Gastrocnemius medialis (tissue), 4 donors: ENCODE measurements around the gene UCP3. TPM values are rescaled to one million over a fixed set of nuclear protein-coding genes. Genes with fewer than 3 reads are reported as not detected.

Experiments used
- ATAC-seq, 2 donors: fragments of 150-250 bp; one replicate each; pipeline ENCODE4 v1.9.1; 2016
- DNase-seq, 2 donors: peaks; one replicate each; pipeline ENCODE4 v3.0.0-alpha.2; 2019
- H3K27ac ChIP-seq, 4 donors: fragments of 200-600 bp; sonication (generic); 1 replicate in 1 of 4; 2 replicates in 3 of 4; pipeline ENCODE4 v1.5.1; 2016 to 2018; ENCODE audit warnings: mild to moderate bottlenecking in 2 of 4, moderate library complexity in 1 of 4
- H3K27me3 ChIP-seq, 3 donors: fragments of 200-600 bp; sonication (generic) in 2 of 3; 1 replicate in 1 of 3; 2 replicates in 2 of 3; pipeline versions ENCODE4 v1.5.1 to v1.6.0; 2016 to 2019; ENCODE audit warnings: mild to moderate bottlenecking in 1 of 3, moderate library complexity in 1 of 3
- H3K36me3 ChIP-seq, 2 donors: fragments of 200-600 bp; sonication (generic) in 1 of 2; one replicate each; pipeline ENCODE4 v1.5.1; 2017 to 2018
- H3K4me1 ChIP-seq, 2 donors: fragments of 200-600 bp; sonication (generic) in 1 of 2; one replicate each; pipeline ENCODE4 v1.5.1; 2016 to 2017; ENCODE audit warnings: mild to moderate bottlenecking in 2 of 2
- H3K4me3 ChIP-seq, 4 donors: fragments of 200-600 bp; sonication (generic) in 3 of 4; 1 replicate in 1 of 4; 2 replicates in 3 of 4; pipeline ENCODE4 v1.5.1; 2016 to 2019; ENCODE audit warnings: mild to moderate bottlenecking in 2 of 4
- H3K9me3 ChIP-seq, 3 donors: fragments of 200-600 bp; sonication (generic) in 2 of 3; 1 replicate in 1 of 3; 2 replicates in 2 of 3; pipeline ENCODE4 v1.5.1; 2016 to 2019
- POLR2A ChIP-seq, 2 donors: fragments of 450-650 bp; IDR thresholded peaks; one replicate each; pipeline ENCODE4 v1.6.1; 2017; ENCODE audit warnings: antibody characterized with exemption in 2 of 2, mild to moderate bottlenecking in 2 of 2, moderate library complexity in 2 of 2
- in situ Hi-C, 4 donors: fragments of 200-750 bp; cut with MboI; loops; one replicate each; pipeline versions ENCODE4 v1.15.0 to v1.8.0; 2017; ENCODE audit warnings: low sequenced_read_pairs in 4 of 4
- intact Hi-C: fragments of 100-400 bp; cut with DNase I; formaldehyde crosslinking; loops from one replicate; pipeline ENCODE4 v1.15.1; 2023; ENCODE audit warnings: low total_unique reads
- total RNA-seq, 4 donors: library from RNA; depleted of rRNA; stranded (reverse); fragments of >200 nt; gene quantifications; one replicate each; pipeline versions ENCODE4 v1.1.0 to v1.2.3, GENCODE V29; 2016
- TF ChIP-seq, protein P1 (sequence below), 5 experiments: fragments of 450-650 bp in 3 of 5; fragments of 200-600 bp in 2 of 5; sonication (generic) in 2 of 5; IDR thresholded peaks in 4 of 5; conservative IDR thresholded peaks in 1 of 5; 1 replicate in 4 of 5; 2 replicates in 1 of 5; pipeline ENCODE4 v1.5.1; 2016 to 2019; ENCODE audit warnings: antibody characterized with exemption in 5 of 5, mild to moderate bottlenecking in 3 of 5, moderate library complexity in 3 of 5

The UCP3 gene
- total RNA-seq, 4 donors from 2014 or later = 489 to 938 (median 679) TPM

DNA sequence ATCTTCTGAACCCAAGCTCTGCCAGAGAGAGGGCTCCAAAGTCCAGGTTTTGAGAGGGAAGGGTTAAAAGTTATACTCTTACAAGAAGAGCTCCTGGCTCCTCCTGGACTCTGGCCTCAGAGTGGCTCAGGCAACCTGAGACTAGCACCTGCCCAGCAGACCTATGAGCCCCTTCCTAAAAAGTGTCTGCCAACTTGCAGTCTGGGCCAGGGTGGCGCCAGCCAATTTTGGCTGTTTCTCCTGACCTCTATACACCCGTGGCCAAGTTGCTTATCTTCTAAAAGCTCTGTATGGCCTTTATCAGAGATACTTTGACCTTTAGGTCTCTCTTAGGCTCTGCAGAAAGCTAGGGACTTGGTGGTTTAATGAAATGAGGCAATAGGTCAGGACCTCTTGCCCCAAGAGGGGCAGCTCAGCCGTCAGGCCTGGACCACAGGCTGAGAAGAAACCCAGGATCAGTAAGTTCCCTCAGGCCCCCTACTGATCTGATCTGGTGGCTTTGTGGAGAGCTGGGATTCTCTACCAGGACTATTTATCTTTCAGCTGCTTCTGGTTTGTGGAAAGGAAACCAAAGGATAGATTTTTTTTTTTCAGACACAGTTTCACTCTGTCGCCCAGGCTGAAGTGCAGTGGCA, 10.3 kb upstream of the UCP3 start:
- in situ Hi-C loops = no loop called here
- H3K36me3 ChIP-seq = no peaks in the 10 kb centered on the region
- peak overlapping the region in 1 of 4 donors; percentile 10 for H3K4me3 ChIP-seq
- H3K27me3 ChIP-seq = no peaks in the 10 kb centered on the region
- TF ChIP-seq, protein P1, sequence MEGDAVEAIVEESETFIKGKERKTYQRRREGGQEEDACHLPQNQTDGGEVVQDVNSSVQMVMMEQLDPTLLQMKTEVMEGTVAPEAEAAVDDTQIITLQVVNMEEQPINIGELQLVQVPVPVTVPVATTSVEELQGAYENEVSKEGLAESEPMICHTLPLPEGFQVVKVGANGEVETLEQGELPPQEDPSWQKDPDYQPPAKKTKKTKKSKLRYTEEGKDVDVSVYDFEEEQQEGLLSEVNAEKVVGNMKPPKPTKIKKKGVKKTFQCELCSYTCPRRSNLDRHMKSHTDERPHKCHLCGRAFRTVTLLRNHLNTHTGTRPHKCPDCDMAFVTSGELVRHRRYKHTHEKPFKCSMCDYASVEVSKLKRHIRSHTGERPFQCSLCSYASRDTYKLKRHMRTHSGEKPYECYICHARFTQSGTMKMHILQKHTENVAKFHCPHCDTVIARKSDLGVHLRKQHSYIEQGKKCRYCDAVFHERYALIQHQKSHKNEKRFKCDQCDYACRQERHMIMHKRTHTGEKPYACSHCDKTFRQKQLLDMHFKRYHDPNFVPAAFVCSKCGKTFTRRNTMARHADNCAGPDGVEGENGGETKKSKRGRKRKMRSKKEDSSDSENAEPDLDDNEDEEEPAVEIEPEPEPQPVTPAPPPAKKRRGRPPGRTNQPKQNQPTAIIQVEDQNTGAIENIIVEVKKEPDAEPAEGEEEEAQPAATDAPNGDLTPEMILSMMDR (IDR thresholded peaks at IDR 0.05 in 4 of 5, conservative IDR thresholded peaks at IDR 0.05 in 1 of 5) = no peak
- TF ChIP-seq POLR2A (IDR thresholded peaks at IDR 0.05) = no peak
- peak overlapping the region; percentile 88 to 99 (median 92) for H3K27ac ChIP-seq
- peak in 1 of 2 donors; percentile 77 for DNase-seq
- no peaks in the 10 kb centered on the region for H3K9me3 ChIP-seq
- H3K4me1 ChIP-seq = peaks cover 37 to 38% of the 10 kb centered on the region in 2 donors
- intact Hi-C loops = loop anchor here (5.0 to 10.0 kb wide), 2 partner anchors 153 to 634 kb away; partner anchors contain the start of genes C2CD3 and PPME1
- ATAC-seq = peak; percentile 18 to 50

DNA sequence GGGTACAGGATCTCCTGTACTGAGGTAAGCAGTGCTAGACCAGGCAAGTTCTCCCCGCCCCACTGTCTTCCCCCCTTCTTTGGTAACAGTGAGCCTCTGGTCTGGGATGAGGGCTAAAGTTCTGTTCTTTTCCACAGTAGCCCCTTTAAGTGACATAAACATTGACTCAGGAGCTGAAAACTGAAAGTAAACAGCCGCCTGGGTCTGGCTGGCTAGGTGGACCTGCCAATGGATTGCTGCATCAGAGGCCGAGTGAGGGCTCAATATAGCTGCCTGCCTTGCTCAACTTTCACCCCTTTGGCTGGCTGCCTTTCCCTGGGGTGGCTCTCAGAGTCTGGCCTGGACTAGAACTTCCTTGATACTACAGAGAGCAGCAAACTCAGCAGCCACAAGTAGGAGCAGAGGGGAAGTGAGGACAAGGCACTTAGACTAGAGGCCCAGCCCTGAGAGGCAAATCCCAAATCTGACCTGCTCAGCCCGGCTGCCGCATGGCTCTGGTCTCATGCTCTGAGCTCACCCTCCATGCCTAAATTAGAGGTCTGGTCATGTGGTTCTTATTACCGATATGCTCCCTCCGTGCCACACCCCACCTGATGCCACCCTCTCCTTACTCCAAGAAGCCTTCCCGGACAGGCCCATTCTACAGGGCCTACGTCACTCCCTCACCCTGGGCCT, 9.6 kb upstream of the UCP3 start:
- in situ Hi-C loops = no loop called here

DNA sequence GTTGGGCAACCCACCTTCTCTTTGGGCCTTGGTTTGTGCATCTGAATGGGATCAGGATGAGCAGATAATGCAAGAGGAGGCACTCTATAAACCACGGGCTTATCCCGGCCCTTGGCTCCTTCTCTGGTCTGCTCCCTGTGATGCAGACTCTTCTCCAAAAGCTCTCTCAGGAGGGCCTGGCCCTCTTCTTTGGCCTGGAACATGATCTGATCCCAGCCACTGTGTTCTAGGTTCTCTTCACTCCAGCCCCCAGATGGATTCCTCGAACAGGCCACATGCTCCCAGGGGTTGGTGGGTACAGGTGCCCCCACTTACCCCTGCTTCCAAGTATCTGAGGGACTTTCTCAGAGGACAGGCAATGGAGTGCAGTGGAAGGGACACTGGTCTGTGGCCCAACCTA, 8.7 kb upstream of the UCP3 start:
- Histone ChIP-seq H3K36me3 (no peaks in the 10 kb centered on the region), H3K4me1 (peaks cover 34 to 37% of the 10 kb centered on the region in 2 donors), H3K27me3 (no peaks in the 10 kb centered on the region), H3K9me3 (no peaks in the 10 kb centered on the region), H3K4me3 (peak overlapping the region in 1 of 4 donors; percentile 34), H3K27ac (peak overlapping the region; percentile 88 to 99 (median 92))
- TF ChIP-seq, protein P1 (IDR thresholded peaks at IDR 0.05 in 4 of 5, conservative IDR thresholded peaks at IDR 0.05 in 1 of 5) = no peak
- no peak for TF ChIP-seq POLR2A (IDR thresholded peaks at IDR 0.05)
- intact Hi-C loops = loop anchor here (1.0 to 10.0 kb wide), 5 partner anchors 8 to 633 kb away; partner anchors contain the start of genes C2CD3, PPME1, UCP2 and UCP3
- in situ Hi-C loops = no loop called here
- DNase-seq (no peak), ATAC-seq (no peak)

More for the DNA sequence above, 9.6 kb upstream of the UCP3 start:
- Histone ChIP-seq H3K4me1 (peaks cover 34 to 37% of the 10 kb centered on the region in 2 donors), H3K36me3 (no peaks in the 10 kb centered on the region), H3K4me3 (peak overlapping the region; percentile 9 to 34 (median 22)), H3K27ac (peak overlapping the region; percentile 88 to 99 (median 92)), H3K27me3 (no peaks in the 10 kb centered on the region), H3K9me3 (no peaks in the 10 kb centered on the region)
- DNase-seq (peak; percentile 94 to 99), ATAC-seq (peak; percentile 85 to 89)
- intact Hi-C loops = loop anchor here (1.0 to 10.0 kb wide), 5 partner anchors 9 to 634 kb away; partner anchors contain the start of genes C2CD3, PPME1, UCP2 and UCP3
- TF ChIP-seq, protein P1 (IDR thresholded peaks at IDR 0.05 in 4 of 5, conservative IDR thresholded peaks at IDR 0.05 in 1 of 5) = no peak
- TF ChIP-seq POLR2A (IDR thresholded peaks at IDR 0.05) = peak; percentile 59 to 68

DNA sequence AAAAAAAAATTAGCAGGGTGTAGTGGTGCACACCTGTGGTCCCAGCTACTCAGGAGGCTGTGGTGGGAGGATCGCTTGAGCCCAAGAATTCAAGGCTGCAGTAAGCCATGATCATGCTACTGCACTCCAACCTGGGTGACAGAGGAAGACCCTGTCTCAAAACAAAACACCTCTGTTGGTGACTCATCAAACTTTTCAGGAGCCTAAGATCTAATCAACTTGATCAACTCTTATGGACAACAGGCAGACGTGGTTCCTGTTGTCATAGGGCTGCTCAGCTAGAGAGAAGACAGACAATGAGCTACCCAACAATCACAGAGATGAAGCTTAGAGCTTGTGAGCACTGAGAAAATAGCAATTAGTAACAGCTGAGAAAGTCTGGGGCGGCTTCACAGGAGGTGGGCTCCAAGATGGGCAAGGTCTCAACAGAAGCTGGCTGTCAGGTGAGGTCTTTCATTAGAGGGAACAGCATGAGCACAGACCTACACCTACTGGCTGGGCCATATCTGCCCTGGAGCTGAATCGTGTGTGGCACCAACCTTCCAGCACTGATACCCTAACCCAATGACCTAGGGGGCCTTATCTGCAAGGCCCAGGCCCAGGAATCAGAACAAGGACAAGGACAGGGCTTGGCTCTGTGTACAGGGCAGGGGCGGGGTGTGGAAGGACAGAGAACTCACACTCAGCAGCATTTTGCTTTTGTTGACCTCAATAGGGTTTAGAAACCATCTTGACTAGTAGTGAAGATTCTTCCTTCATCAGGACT, 7.2 kb upstream of the UCP3 start:
- intact Hi-C loops (loop anchor here (5.0 to 10.0 kb wide), 2 partner anchors 156 to 631 kb away; partner anchors contain the start of genes C2CD3 and PPME1), in situ Hi-C loops (no loop called here)
- Histone ChIP-seq H3K36me3 (no peaks in the 10 kb centered on the region), H3K4me1 (peaks cover 47% of the 10 kb centered on the region in 2 donors), H3K27ac (peak overlapping the region; percentile 88 to 99 (median 92)), H3K4me3 (no peak overlapping the region), H3K9me3 (no peaks in the 10 kb centered on the region), H3K27me3 (no peaks in the 10 kb centered on the region)
- no peak for TF ChIP-seq POLR2A (IDR thresholded peaks at IDR 0.05)
- TF ChIP-seq, protein P1 (IDR thresholded peaks at IDR 0.05 in 4 of 5, conservative IDR thresholded peaks at IDR 0.05 in 1 of 5) = no peak
- DNase-seq = no peak
- ATAC-seq = no peak
